ENCODE measurements around the gene RRBP1. TPM values are rescaled to one million over a fixed set of nuclear protein-coding genes. Genes with fewer than 3 reads are reported as not detected.
A peak's percentile ranks its signal among the peaks of the same experiment; 100 is the strongest.

The RRBP1 gene
- total RNA-seq = 100 to 1,000 TPM; 121 to 274 (median 193) TPM
- long read RNA-seq, transcript RRBP1-205 (2 exons, 1,191 nt) = major isoform, 16 of 45 reads
- long read RNA-seq, partial matches to known transcripts = 22 of 45 reads
- long read RNA-seq, other reads (novel, unspliced or antisense) = 7 of 45 reads

DNA sequence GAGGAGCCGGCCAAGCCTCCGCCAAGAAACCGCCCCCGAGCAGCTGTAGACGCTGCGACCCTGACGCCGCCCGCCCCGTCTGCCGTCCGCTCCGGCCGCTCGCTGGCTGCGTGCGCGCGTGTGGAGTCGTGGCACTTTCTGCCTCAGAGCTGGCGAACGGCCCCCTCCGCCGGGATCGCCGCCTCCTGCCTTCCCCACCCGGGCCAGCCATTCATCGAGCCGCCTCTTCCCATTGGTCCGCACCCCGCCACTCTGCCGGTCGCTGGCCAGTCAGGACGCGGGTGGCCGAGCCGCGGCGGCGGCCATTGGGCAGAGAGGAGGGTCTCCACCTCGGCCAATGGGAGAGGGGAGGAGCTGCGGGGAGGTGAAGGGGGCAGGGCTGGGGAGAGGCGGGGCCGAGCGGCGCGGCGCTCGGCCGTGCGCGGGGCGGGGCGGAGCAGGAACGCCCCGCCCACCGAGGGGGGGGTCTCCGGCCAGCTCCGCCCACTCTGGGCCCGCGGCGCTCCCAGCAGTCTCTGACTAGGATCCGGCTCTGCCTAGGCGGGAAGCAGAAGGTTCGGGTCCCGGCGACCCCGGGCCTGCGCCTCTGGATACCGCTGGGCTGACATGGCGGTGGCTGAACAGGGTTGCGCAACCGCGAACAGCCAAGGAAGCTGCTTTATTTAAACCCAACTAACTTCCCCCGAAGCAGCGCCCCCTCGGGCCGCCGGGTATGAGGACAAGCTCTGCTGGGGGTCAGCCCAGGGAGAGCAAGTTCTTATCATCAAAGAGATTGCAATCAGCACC lies at the start of gene RRBP1:
TSS of gene RRBP1 (minus strand) at position 140 of the 786 bp plus-strand sequence. CDS start 21,735 bp downstream, outside the sequence.
- Histone ChIP-seq H3K27me3 (no peaks in the 10 kb centered on the region), H3K4me3 (peak within 1 kb of the TSS; percentile 74 to 89 (median 85)), H3K36me3 (peaks cover 0 to 12% (median 0%) of the 10 kb centered on the region in 4 donors), H3K4me1 (peaks cover 0 to 51% (median 21%) of the 10 kb centered on the region in 4 donors), H3K27ac (peak within 1 kb of the TSS; percentile 83 to 94 (median 87)), H3K9me3 (no peaks in the 10 kb centered on the region)
- intact Hi-C loops (cut with DNase I) = loop anchor here (10.0 kb wide), 3 partner anchors 113 to 203 kb away; no protein-coding TSS in a partner anchor
- TF ChIP-seq CTCF (IDR thresholded peaks at IDR 0.05) (peak; percentile 44 to 57 (median 52)), POLR2A (IDR thresholded peaks at IDR 0.05) (peak; percentile 99)
- DNase-seq (peak; percentile 100), ATAC-seq (peak; percentile 81 to 94 (median 86))
- WGBS (ENCODE audit: insufficient coverage, low coverage, low lambda C conversion rate, missing lambda C conversion rate) = 0% methylated on average over 5 of the region's 79 CpGs

- H3K27ac ChIP-seq = no peak overlapping the region
- H3K9me3 ChIP-seq = no peaks in the 10 kb centered on the region
- no peaks in the 10 kb centered on the region for H3K27me3 ChIP-seq
- 92% methylated on average over 4 of the region's 5 CpGs for WGBS (ENCODE audit: insufficient coverage, low coverage, low lambda C conversion rate, missing lambda C conversion rate)
- intact Hi-C loops (cut with DNase I) = no loop called here
- DNase-seq (no peak), ATAC-seq (no peak)
- TF ChIP-seq POLR2A (IDR thresholded peaks at IDR 0.05) (no peak), CTCF (IDR thresholded peaks at IDR 0.05) (no peak)
- no peaks in the 10 kb centered on the region for H3K4me1 ChIP-seq
- H3K36me3 ChIP-seq = no peaks in the 10 kb centered on the region
- H3K4me3 ChIP-seq = no peak overlapping the region
Measured at GRCh38 chr20:17731233-17731632, 49.2 kb upstream of the RRBP1 start.

DNA sequence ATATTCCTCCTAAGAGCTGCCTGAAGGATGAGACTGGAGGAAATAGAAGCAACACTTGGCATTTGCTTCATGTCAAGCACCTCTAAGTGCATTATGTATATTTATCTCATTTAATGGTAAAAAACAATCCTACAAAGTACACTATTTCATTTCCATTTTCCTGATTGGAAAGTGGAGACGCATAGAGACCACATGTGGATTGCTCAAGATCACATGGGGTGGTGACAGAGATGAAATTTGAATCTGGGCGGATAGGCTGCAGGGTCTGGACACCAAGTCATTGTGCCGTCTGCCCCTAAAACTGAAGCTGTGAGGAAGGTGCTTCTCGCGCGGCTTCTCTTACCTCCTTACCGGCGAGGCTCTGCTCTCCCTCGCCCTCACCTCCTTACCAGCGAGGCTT lies 48.0 kb upstream of the RRBP1 start:
- Histone ChIP-seq H3K4me1 (no peaks in the 10 kb centered on the region), H3K36me3 (no peaks in the 10 kb centered on the region), H3K4me3 (no peak overlapping the region), H3K27me3 (no peaks in the 10 kb centered on the region), H3K9me3 (no peaks in the 10 kb centered on the region), H3K27ac (no peak overlapping the region)
- DNase-seq (no peak), ATAC-seq (no peak)
- WGBS (ENCODE audit: insufficient coverage, low coverage, low lambda C conversion rate, missing lambda C conversion rate) = 91% methylated on average over 9 of the region's 10 CpGs
- no peak for TF ChIP-seq POLR2A (IDR thresholded peaks at IDR 0.05)
- no peak for TF ChIP-seq CTCF (IDR thresholded peaks at IDR 0.05)
- intact Hi-C loops (cut with DNase I) = no loop called here

GRCh38 chr20:17728074-17728473 lies 46.0 kb upstream of the RRBP1 start:
- WGBS (ENCODE audit: insufficient coverage, low coverage, low lambda C conversion rate, missing lambda C conversion rate) = 83% methylated on average over 5 of the region's 12 CpGs
- Histone ChIP-seq H3K27me3 (no peaks in the 10 kb centered on the region), H3K4me1 (no peaks in the 10 kb centered on the region), H3K36me3 (no peaks in the 10 kb centered on the region), H3K27ac (no peak overlapping the region), H3K9me3 (no peaks in the 10 kb centered on the region), H3K4me3 (no peak overlapping the region)
- intact Hi-C loops (cut with DNase I) = no loop called here
- DNase-seq (no peak), ATAC-seq (no peak)
- TF ChIP-seq POLR2A (IDR thresholded peaks at IDR 0.05) = no peak
- no peak for TF ChIP-seq CTCF (IDR thresholded peaks at IDR 0.05)
